Testis (tissue), 2 donors: ENCODE data around the gene ZDHHC8.

ENCODE experiments used
- CTCF ChIP-seq, 3 experiments: fragments of 450-650 bp in 2 of 3; fragments of 200-600 bp in 1 of 3; sonication (generic) in 1 of 3; IDR thresholded peaks; one replicate each; pipeline ENCODE4 v1.5.1; 2016 to 2019; ENCODE audit warnings: antibody characterized with exemption in 3 of 3, mild to moderate bottlenecking in 2 of 3, moderate library complexity in 1 of 3
- POLR2A ChIP-seq: fragments of 450-650 bp; IDR thresholded peaks from one replicate; pipeline ENCODE4 v1.6.1; 2017; ENCODE audit warnings: antibody characterized with exemption, mild to moderate bottlenecking, moderate library complexity

GRCh38 chr22:20083157-20083890 is 48.3 kb upstream of the ZDHHC8 start:
- no peak for TF ChIP-seq CTCF (IDR thresholded peaks at IDR 0.05)
- no peak for TF ChIP-seq POLR2A
